GM23338 (cell line): Measurements from ENCODE around the gene GC. TPM values are rescaled to one million over a fixed set of nuclear protein-coding genes. Genes with fewer than 3 reads are reported as not detected.
A peak's percentile ranks its signal among the peaks of the same experiment; 100 is the strongest.

ENCODE experiments used
- ATAC-seq: fragments of 200-7000 bp; cut with Tn5 transposase; 3 replicates; pipeline ENCODE4 v1.9.1; 2020
- DNase-seq: peaks from one replicate; pipeline ENCODE4 v3.0.0-alpha.2; 2015; ENCODE audit warnings: low spot score
- H2AFZ ChIP-seq: fragments of 200-600 bp; sonication (generic); 2 replicates; pipeline ENCODE4 v1.8.0; 2016; ENCODE audit warnings: antibody characterized with exemption, mild to moderate bottlenecking, moderate library complexity
- H3F3A ChIP-seq: fragments of 200-600 bp; sonication (generic); replicated peaks from 2 replicates; pipeline ENCODE4 v1.8.0; 2017; ENCODE audit warnings: antibody characterized with exemption, mixed run types, low read depth
- H3K27ac ChIP-seq: fragments of 200-600 bp; sonication (generic); 2 replicates; pipeline ENCODE4 v1.6.1; 2016; ENCODE audit warnings: low read depth
- H3K27me3 ChIP-seq: fragments of 200-600 bp; sonication (generic); 2 replicates; pipeline ENCODE4 v1.8.0; 2016; ENCODE audit warnings: mild to moderate bottlenecking, mixed run types, moderate library complexity; ENCODE audit not compliant: insufficient read depth
- H3K36me3 ChIP-seq: fragments of 200-600 bp; sonication (generic); 2 replicates; pipeline ENCODE4 v1.8.0; 2016; ENCODE audit warnings: mild to moderate bottlenecking; ENCODE audit not compliant: insufficient read depth
- H3K4me1 ChIP-seq: fragments of 200-600 bp; sonication (generic); 2 replicates; pipeline ENCODE4 v1.8.0; 2016; ENCODE audit warnings: mild to moderate bottlenecking, moderate library complexity; ENCODE audit not compliant: insufficient read depth
- H3K4me2 ChIP-seq: fragments of 200-600 bp; sonication (generic); 2 replicates; pipeline ENCODE4 v1.7.1; 2017; ENCODE audit warnings: mixed run types
- H3K4me3 ChIP-seq: fragments of 200-600 bp; sonication (generic); 2 replicates; pipeline ENCODE4 v1.6.1; 2016; ENCODE audit warnings: mixed run types
- H3K79me2 ChIP-seq: fragments of 200-600 bp; sonication (generic); replicated peaks from 2 replicates; pipeline ENCODE4 v1.8.0; 2017; ENCODE audit warnings: mild to moderate bottlenecking; ENCODE audit not compliant: insufficient read depth
- H3K9me2 ChIP-seq: fragments of 200-600 bp; sonication (generic); 2 replicates; pipeline ENCODE4 v1.8.0; 2017; ENCODE audit not compliant: insufficient read depth
- H4K20me1 ChIP-seq: fragments of 200-600 bp; sonication (generic); replicated peaks from 2 replicates; pipeline ENCODE4 v1.8.0; 2017; ENCODE audit warnings: mild to moderate bottlenecking; ENCODE audit not compliant: insufficient read depth
- H3K27ac Mint-ChIP-seq: 2 replicates; pipeline ENCODE4 v1.8.0; 2020; ENCODE audit warnings: inconsistent platforms, mild to moderate bottlenecking, moderate library complexity, mixed read lengths
- H3K27me3 Mint-ChIP-seq: 3 replicates; pipeline ENCODE4 v1.8.0; 2022; ENCODE audit warnings: low read depth, mild to moderate bottlenecking, moderate library complexity, mixed read lengths, inconsistent platforms; ENCODE audit not compliant: insufficient read depth, poor library complexity
- H3K36me3 Mint-ChIP-seq: 3 replicates; pipeline ENCODE4 v1.8.0; 2021; ENCODE audit warnings: low read depth, mild to moderate bottlenecking, inconsistent platforms, moderate library complexity, mixed read lengths
- H3K4me1 Mint-ChIP-seq: 3 replicates; pipeline ENCODE4 v1.8.0; 2020; ENCODE audit warnings: mild to moderate bottlenecking, inconsistent platforms, mixed read lengths
- H3K4me3 Mint-ChIP-seq: 3 replicates; pipeline ENCODE4 v1.8.0; 2021; ENCODE audit warnings: moderate library complexity, mild to moderate bottlenecking, inconsistent platforms, mixed read lengths
- H3K9me3 Mint-ChIP-seq: 3 replicates; pipeline ENCODE4 v1.8.0; 2020; ENCODE audit warnings: moderate library complexity, mild to moderate bottlenecking, inconsistent platforms, mixed read lengths
- CREB1 ChIP-seq: fragments of 250-450 bp; sonication (Bioruptor Pico); IDR thresholded peaks from 2 replicates; pipeline ENCODE4 v1.5.0; 2020; ENCODE audit warnings: low read depth, mild to moderate bottlenecking, moderate library complexity
- JUNB ChIP-seq: IDR thresholded peaks from one replicate; pipeline ENCODE4 v1.6.1; 2016; ENCODE audit warnings: antibody characterized with exemption; ENCODE audit not compliant: unreplicated experiment
- POLR2AphosphoS5 ChIP-seq: IDR thresholded peaks from 2 replicates; pipeline ENCODE4 v1.6.1; 2016; ENCODE audit warnings: antibody characterized with exemption, low read depth
- STAT1 ChIP-seq: IDR thresholded peaks from one replicate; pipeline ENCODE4 v1.6.1; 2016; ENCODE audit warnings: antibody characterized with exemption; ENCODE audit not compliant: unreplicated experiment
- ZNF114 ChIP-seq: fragments of 250-450 bp; sonication (Bioruptor Pico); IDR thresholded peaks from 2 replicates; pipeline ENCODE4 v1.5.0; 2020; ENCODE audit warnings: mild to moderate bottlenecking, moderate library complexity
- ZNF331 ChIP-seq: fragments of 250-450 bp; sonication (Bioruptor Pico); IDR thresholded peaks from 2 replicates; pipeline ENCODE4 v1.5.0; 2020; ENCODE audit warnings: low read depth, mild to moderate bottlenecking, moderate library complexity
- polyA plus RNA-seq: library from polyadenylated mRNA; unstranded; fragments of >200 nt; fragmentation: Nextera tagmentation; extraction: Ambion mirVana; gene quantifications from 2 replicates; pipeline ENCODE4 v1.2.1, GENCODE V29; 2016
- total RNA-seq: library from RNA; depleted of rRNA; stranded (reverse); fragments of >200 nt; shearing (Covaris generic); gene quantifications from 2 replicates; pipeline ENCODE4 v1.2.3, GENCODE V29; 2014
- TF ChIP-seq, protein P1 (sequence below): IDR thresholded peaks from 2 replicates; pipeline ENCODE4 v1.6.1; 2016; ENCODE audit warnings: antibody characterized with exemption
- TF ChIP-seq, protein P2 (sequence below), 2 experiments: fragments of 200-600 bp in 1 of 2; sonication (generic) in 1 of 2; conservative IDR thresholded peaks; 2 replicates each; pipeline versions ENCODE4 v1.5.1 to v1.6.1; 2016 to 2017; ENCODE audit warnings: antibody characterized with exemption in 2 of 2, low read depth in 2 of 2, mild to moderate bottlenecking in 2 of 2, moderate library complexity in 1 of 2
- TF ChIP-seq, protein P3 (sequence below): IDR thresholded peaks from one replicate; pipeline ENCODE4 v1.6.1; 2018; ENCODE audit warnings: antibody characterized with exemption; ENCODE audit not compliant: unreplicated experiment

Gene GC
- total and polyA plus RNA-seq, 2 experiments from 2014 or later: 0.21 to 1.7 TPM

DNA sequence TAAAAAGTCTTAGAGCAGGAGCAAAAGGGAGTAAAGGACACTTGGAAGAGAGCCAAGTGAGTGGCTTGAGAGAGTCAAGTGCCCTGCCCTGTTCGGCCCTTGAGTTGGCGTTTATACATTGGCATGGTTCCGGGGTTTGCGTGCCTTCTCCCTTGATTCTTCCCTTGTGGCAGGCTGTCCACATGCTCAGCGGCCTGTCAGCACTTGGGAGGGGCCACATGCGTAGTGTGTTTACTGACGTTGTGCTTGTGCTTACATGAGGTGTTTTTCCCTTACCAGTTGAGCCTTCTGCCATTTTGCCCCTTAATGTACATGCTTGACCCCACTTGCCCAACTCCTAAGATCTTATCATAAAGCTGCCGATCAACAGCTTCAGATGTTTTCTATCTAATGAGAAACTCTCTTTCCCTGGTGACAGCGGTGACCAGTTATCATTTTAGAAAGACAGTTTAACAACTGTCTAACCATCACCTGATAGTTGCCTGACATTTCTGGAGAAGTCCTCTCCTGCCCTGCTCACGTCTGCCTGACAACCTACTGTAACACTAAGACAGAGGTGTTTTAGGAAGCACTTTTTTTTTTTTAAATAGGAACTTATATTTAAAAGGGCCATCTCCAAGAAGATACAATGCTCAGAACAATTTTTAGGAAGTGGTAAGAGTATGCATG, 49.5 kb upstream of the GC start (continued):
- no peak for TF ChIP-seq JUNB

DNA sequence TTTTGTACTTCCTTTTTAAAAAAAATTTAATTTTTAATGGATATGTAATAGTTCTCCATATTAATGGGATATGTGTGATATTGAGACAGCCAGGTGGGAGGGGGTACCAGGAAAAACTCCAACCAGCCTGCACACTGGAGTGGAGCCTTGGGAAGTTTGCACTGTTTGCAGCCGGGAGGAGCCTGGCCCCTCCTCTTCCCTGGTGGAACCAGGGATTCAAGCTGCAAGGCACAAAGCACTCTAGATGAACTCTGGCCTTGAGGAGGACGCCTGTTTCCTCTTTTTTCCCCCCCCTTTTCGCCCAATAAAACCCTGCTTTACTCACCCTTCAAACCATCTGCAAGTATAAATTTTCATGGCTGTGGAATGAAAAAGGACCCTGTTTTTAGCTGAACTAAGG, 48.2 kb upstream of the GC start:
- ATAC-seq (no peak), DNase-seq (no peak)
- Mint-ChIP-seq H3K36me3 (peaks cover 14% of the 10 kb centered on the region; the same call in 2 of the 3 replicates), H3K9me3 (no peaks in the 10 kb centered on the region; the same call in 2 of the 3 replicates), H3K4me3 (no peak overlapping the region), H3K4me1 (peaks cover 50% of the 10 kb centered on the region), H3K27ac (0 out of 2 replicates have a peak overlapping the region, but pooled peaks have one; percentile 54), H3K27me3 (peaks cover 3% of the 10 kb centered on the region)
- TF ChIP-seq, protein P1, sequence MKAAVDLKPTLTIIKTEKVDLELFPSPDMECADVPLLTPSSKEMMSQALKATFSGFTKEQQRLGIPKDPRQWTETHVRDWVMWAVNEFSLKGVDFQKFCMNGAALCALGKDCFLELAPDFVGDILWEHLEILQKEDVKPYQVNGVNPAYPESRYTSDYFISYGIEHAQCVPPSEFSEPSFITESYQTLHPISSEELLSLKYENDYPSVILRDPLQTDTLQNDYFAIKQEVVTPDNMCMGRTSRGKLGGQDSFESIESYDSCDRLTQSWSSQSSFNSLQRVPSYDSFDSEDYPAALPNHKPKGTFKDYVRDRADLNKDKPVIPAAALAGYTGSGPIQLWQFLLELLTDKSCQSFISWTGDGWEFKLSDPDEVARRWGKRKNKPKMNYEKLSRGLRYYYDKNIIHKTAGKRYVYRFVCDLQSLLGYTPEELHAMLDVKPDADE: no peak
- TF ChIP-seq STAT1: no peak
- TF ChIP-seq JUNB: no peak
- TF ChIP-seq, protein P2, sequence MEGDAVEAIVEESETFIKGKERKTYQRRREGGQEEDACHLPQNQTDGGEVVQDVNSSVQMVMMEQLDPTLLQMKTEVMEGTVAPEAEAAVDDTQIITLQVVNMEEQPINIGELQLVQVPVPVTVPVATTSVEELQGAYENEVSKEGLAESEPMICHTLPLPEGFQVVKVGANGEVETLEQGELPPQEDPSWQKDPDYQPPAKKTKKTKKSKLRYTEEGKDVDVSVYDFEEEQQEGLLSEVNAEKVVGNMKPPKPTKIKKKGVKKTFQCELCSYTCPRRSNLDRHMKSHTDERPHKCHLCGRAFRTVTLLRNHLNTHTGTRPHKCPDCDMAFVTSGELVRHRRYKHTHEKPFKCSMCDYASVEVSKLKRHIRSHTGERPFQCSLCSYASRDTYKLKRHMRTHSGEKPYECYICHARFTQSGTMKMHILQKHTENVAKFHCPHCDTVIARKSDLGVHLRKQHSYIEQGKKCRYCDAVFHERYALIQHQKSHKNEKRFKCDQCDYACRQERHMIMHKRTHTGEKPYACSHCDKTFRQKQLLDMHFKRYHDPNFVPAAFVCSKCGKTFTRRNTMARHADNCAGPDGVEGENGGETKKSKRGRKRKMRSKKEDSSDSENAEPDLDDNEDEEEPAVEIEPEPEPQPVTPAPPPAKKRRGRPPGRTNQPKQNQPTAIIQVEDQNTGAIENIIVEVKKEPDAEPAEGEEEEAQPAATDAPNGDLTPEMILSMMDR (conservative IDR thresholded peaks at IDR 0.05; ENCODE audit: low read depth in 2 of 2): no peak
- no peak for TF ChIP-seq POLR2AphosphoS5
- TF ChIP-seq CREB1 (CRISPR knock-in tag): no peak
- TF ChIP-seq ZNF331 (CRISPR knock-in tag): no peak
- no peaks in the 10 kb centered on the region for H4K20me1 ChIP-seq
- no peaks in the 10 kb centered on the region for H3K79me2 ChIP-seq
- H3F3A ChIP-seq: no peaks in the 10 kb centered on the region
- no peaks in the 10 kb centered on the region for H3K27me3 ChIP-seq
- peaks cover 31% of the 10 kb centered on the region for H3K4me1 ChIP-seq
- no peak overlapping the region for H3K27ac ChIP-seq
- H3K4me2 ChIP-seq: no peak overlapping the region
- H2AFZ ChIP-seq: no peak overlapping the region
- no peak overlapping the region for H3K4me3 ChIP-seq
- no peaks in the 10 kb centered on the region for H3K9me2 ChIP-seq
- H3K36me3 ChIP-seq: no peaks in the 10 kb centered on the region

DNA sequence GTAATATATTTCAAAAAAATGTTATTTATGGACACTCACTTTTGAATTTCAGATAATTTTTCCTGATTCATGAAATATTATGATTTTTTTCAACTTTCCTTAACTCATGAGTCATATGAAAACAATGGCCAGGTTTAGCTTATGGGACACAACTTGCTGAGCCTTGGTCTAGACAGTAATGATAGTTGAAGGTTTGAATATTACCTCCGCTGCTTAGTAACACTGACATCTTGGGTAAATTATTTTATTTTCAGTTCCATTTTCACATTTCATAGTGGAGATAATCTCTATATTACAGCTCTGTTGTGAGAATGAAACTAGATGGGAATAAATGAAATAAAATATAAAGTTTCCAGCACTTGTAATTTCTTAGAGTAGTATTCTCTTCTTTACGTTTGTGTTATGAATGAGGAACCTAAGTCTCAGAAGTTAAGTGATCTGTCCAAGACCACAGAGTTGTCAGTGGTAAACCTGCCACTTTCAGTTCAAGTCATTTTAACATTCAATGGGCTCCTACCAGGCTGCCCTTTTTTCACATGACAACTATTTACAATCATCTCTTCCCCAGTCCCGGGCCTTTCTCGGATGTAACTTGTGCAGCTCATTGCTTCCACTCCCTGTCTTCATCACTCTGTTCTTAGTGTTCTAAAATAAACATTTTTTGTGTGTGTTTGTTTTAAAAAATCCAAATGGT, 46.8 kb upstream of the GC start:
- TF ChIP-seq ZNF114 (CRISPR knock-in tag) (no peak), CREB1 (CRISPR knock-in tag) (no peak), ZNF331 (CRISPR knock-in tag) (no peak), JUNB (no peak)
- TF ChIP-seq, protein P3, sequence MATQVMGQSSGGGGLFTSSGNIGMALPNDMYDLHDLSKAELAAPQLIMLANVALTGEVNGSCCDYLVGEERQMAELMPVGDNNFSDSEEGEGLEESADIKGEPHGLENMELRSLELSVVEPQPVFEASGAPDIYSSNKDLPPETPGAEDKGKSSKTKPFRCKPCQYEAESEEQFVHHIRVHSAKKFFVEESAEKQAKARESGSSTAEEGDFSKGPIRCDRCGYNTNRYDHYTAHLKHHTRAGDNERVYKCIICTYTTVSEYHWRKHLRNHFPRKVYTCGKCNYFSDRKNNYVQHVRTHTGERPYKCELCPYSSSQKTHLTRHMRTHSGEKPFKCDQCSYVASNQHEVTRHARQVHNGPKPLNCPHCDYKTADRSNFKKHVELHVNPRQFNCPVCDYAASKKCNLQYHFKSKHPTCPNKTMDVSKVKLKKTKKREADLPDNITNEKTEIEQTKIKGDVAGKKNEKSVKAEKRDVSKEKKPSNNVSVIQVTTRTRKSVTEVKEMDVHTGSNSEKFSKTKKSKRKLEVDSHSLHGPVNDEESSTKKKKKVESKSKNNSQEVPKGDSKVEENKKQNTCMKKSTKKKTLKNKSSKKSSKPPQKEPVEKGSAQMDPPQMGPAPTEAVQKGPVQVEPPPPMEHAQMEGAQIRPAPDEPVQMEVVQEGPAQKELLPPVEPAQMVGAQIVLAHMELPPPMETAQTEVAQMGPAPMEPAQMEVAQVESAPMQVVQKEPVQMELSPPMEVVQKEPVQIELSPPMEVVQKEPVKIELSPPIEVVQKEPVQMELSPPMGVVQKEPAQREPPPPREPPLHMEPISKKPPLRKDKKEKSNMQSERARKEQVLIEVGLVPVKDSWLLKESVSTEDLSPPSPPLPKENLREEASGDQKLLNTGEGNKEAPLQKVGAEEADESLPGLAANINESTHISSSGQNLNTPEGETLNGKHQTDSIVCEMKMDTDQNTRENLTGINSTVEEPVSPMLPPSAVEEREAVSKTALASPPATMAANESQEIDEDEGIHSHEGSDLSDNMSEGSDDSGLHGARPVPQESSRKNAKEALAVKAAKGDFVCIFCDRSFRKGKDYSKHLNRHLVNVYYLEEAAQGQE: no peak
- TF ChIP-seq, protein P1: no peak
- H3K4me1 ChIP-seq: peaks cover 36% of the 10 kb centered on the region
- H3K36me3 Mint-ChIP-seq: peaks cover 16% of the 10 kb centered on the region
- peak overlapping the region; percentile 31 for H3K4me2 ChIP-seq
- H3K27me3 Mint-ChIP-seq: peaks cover 3% of the 10 kb centered on the region
- no peak overlapping the region for H3K4me3 ChIP-seq
- no peak for DNase-seq
- H3F3A ChIP-seq: no peaks in the 10 kb centered on the region
- H3K36me3 ChIP-seq: no peaks in the 10 kb centered on the region
- peaks cover 52% of the 10 kb centered on the region for H3K4me1 Mint-ChIP-seq
- no peak overlapping the region for H2AFZ ChIP-seq
- ATAC-seq: no peak
- no peaks in the 10 kb centered on the region for H3K27me3 ChIP-seq
- peak overlapping the region; percentile 59; the same call in 1 of the 2 replicates for H3K27ac ChIP-seq
- H3K9me3 Mint-ChIP-seq: peaks cover 1% of the 10 kb centered on the region; the same call in 2 of the 3 replicates
- H3K9me2 ChIP-seq: no peaks in the 10 kb centered on the region
- H3K27ac Mint-ChIP-seq: peak overlapping the region; percentile 11; the same call in 1 of the 2 replicates
- H3K4me3 Mint-ChIP-seq: no peak overlapping the region
- H4K20me1 ChIP-seq: no peaks in the 10 kb centered on the region
- no peaks in the 10 kb centered on the region for H3K79me2 ChIP-seq
